SIG-M5 treated with dmso at 0.1 percent for 504 hours (cell line): ENCODE results near the gene ATP2C1.
"Not testable (repeated sequence)": the region's sequence is repeated elsewhere in the genome, so short reads cannot be mapped to it uniquely, and the experiment has no call there.

Experiments
- DNase-seq: peaks from one replicate; lab custom pipeline; 2025; ENCODE audit not compliant: unreplicated experiment; lab: John Stamatoyannopoulos, UW

ATP2C1 gene

GRCh38 chr3:130893376-130894129 is at the start of gene ATP2C1:
Gene ATP2C1 (plus strand): TSS chr3:130894084. CDS start chr3:130894770, 686 bp downstream.
- DNase-seq: peak; percentile 95

GRCh38 chr3:130844462-130844861 is 49.4 kb upstream of the ATP2C1 start:
- no peak for DNase-seq

- no peak for DNase-seq
Measured at GRCh38 chr3:130846181-130846580, 47.7 kb upstream of the ATP2C1 start.

- peak; percentile 45 for DNase-seq
Measured at GRCh38 chr3:130849091-130849552, 44.8 kb upstream of the ATP2C1 start.

GRCh38 chr3:130850044-130850797 is 43.7 kb upstream of the ATP2C1 start:
- DNase-seq: peak; percentile 91

GRCh38 chr3:130850843-130851242 is 43.0 kb upstream of the ATP2C1 start:
- no peak for DNase-seq

- DNase-seq: no peak
Measured at GRCh38 chr3:130851277-130851676, 42.6 kb upstream of the ATP2C1 start.

- DNase-seq: no peak
Measured at GRCh38 chr3:130853581-130853980, 40.3 kb upstream of the ATP2C1 start.

- DNase-seq: no peak
Measured at GRCh38 chr3:130854208-130854864, 39.5 kb upstream of the ATP2C1 start.

GRCh38 chr3:130857336-130858026 is 36.4 kb upstream of the ATP2C1 start:
- DNase-seq: peak; percentile 8

GRCh38 chr3:130862130-130862529 is 31.8 kb upstream of the ATP2C1 start:
- DNase-seq: not testable (repeated sequence)

- DNase-seq: no peak
Measured at GRCh38 chr3:130865489-130865888, 28.4 kb upstream of the ATP2C1 start.

GRCh38 chr3:130866327-130866726 is 27.6 kb upstream of the ATP2C1 start:
- DNase-seq: no peak

GRCh38 chr3:130870423-130870822 is 23.5 kb upstream of the ATP2C1 start:
- DNase-seq: no peak

GRCh38 chr3:130876594-130876993 is 17.3 kb upstream of the ATP2C1 start:
- no peak for DNase-seq

GRCh38 chr3:130878464-130878863 is 15.4 kb upstream of the ATP2C1 start:
- no peak for DNase-seq

- DNase-seq: no peak
Measured at GRCh38 chr3:130889416-130889946, 4.4 kb upstream of the ATP2C1 start.

- peak; percentile 81 for DNase-seq
Measured at GRCh38 chr3:130892759-130893375, 1.0 kb upstream of the ATP2C1 start.

GRCh38 chr3:130894130-130894985 is 474 bp downstream of the ATP2C1 start:
- DNase-seq: peak; percentile 26

GRCh38 chr3:130894986-130895280 is 1.0 kb downstream of the ATP2C1 start:
- peak; percentile 20 for DNase-seq
